IMR-90 (cell line): ENCODE measurements around the gene HNRNPAB. TPM values are rescaled to one million over a fixed set of nuclear protein-coding genes. Genes with fewer than 3 reads are reported as not detected.

Experiments used
- ATAC-seq: fragments of 200-7000 bp; cut with Tn5 transposase; 2 replicates; pipeline ENCODE4 v1.9.1; 2020; ENCODE audit warnings: low read depth, mild to moderate bottlenecking, moderate library complexity
- BruUV-seq: library from RNA; stranded (reverse); fragments of 400-500 nt; replicated peaks from 2 replicates; lab custom pipeline; 2021; lab: Mats Ljungman, UMichigan
- CTCF ChIA-PET: fragments of 300-600 bp; formaldehyde crosslinking; extraction: SDS; loops from one replicate; lab custom pipeline; 2021; ENCODE audit warnings: antibody characterized with exemption; lab: Yijun Ruan, JAX
- POLR2A ChIA-PET: fragments of 300-600 bp; sonication (Branson Sonifier 250); formaldehyde crosslinking; loops from one replicate; lab custom pipeline; 2022; ENCODE audit warnings: antibody characterized with exemption; ENCODE audit not compliant: unreplicated experiment; lab: Charles Lee
- DNase-seq: peaks from one replicate; pipeline ENCODE4 v3.0.0; 2013
- H2AFZ ChIP-seq: replicated peaks from 2 replicates; pipeline ENCODE3; 2013; ENCODE audit warnings: low read length, mild to moderate bottlenecking; ENCODE audit not compliant: poor library complexity
- H2AK5ac ChIP-seq: 2 replicates; pipeline ENCODE4 v1.6.1; 2013; ENCODE audit warnings: low read depth, low read length, inconsistent platforms
- H2AK9ac ChIP-seq: replicated peaks from 2 replicates; pipeline ENCODE3; 2013; ENCODE audit warnings: mild to moderate bottlenecking, low read depth, low read length, moderate library complexity; ENCODE audit not compliant: poor library complexity
- H2BK120ac ChIP-seq: 2 replicates; pipeline ENCODE4 v1.6.1; 2013; ENCODE audit warnings: low read depth, low read length, inconsistent platforms
- H2BK15ac ChIP-seq: 3 replicates; pipeline ENCODE4 v1.6.1; 2013; ENCODE audit warnings: low read depth, low read length, inconsistent platforms
- H2BK20ac ChIP-seq: 2 replicates; pipeline ENCODE4 v1.6.1; 2013; ENCODE audit warnings: low read depth, mild to moderate bottlenecking, inconsistent platforms, low read length, moderate library complexity
- H2BK5ac ChIP-seq: 2 replicates; pipeline ENCODE4 v1.6.1; 2013; ENCODE audit warnings: mild to moderate bottlenecking, low read depth, low read length, inconsistent platforms; ENCODE audit not compliant: poor library complexity, severe bottlenecking
- H3K14ac ChIP-seq: replicated peaks from 2 replicates; pipeline ENCODE4 v1.6.1; 2013; ENCODE audit warnings: low read depth, low read length, inconsistent platforms
- H3K18ac ChIP-seq: 2 replicates; pipeline ENCODE4 v1.6.1; 2013; ENCODE audit warnings: low read depth, low read length, control low read depth
- H3K23ac ChIP-seq: 2 replicates; pipeline ENCODE4 v1.6.1; 2013; ENCODE audit warnings: low read depth, low read length, inconsistent platforms
- H3K27ac ChIP-seq: 2 replicates; pipeline ENCODE4 v1.5.1; 2013; ENCODE audit warnings: mild to moderate bottlenecking, control low read depth, low read length; ENCODE audit not compliant: insufficient read depth
- H3K27me3 ChIP-seq: 2 replicates; pipeline ENCODE4 v1.6.1; 2013; ENCODE audit warnings: low read length; ENCODE audit not compliant: control insufficient read depth, insufficient read depth
- H3K36me3 ChIP-seq: 2 replicates; pipeline ENCODE4 v1.6.1; 2013; ENCODE audit warnings: low read length, mixed read lengths; ENCODE audit not compliant: control insufficient read depth, insufficient read depth
- H3K4ac ChIP-seq: 2 replicates; pipeline ENCODE4 v1.6.1; 2013; ENCODE audit warnings: low read depth, low read length, inconsistent platforms
- H3K4me1 ChIP-seq: 2 replicates; pipeline ENCODE4 v1.6.1; 2013; ENCODE audit warnings: low read length, mixed read lengths; ENCODE audit not compliant: control insufficient read depth, insufficient read depth
- H3K4me2 ChIP-seq: 2 replicates; pipeline ENCODE4 v1.6.1; 2013; ENCODE audit warnings: low read depth, mild to moderate bottlenecking, control low read depth, low read length, moderate library complexity
- H3K4me3 ChIP-seq: 2 replicates; pipeline ENCODE4 v1.5.1; 2013; ENCODE audit warnings: low read depth, mild to moderate bottlenecking, control low read depth, low read length, moderate library complexity; ENCODE audit not compliant: insufficient read depth
- H3K56ac ChIP-seq: 2 replicates; pipeline ENCODE4 v1.6.1; 2013; ENCODE audit warnings: low read length, inconsistent platforms; ENCODE audit not compliant: insufficient read depth; ENCODE audit errors: extremely low read depth
- H3K79me1 ChIP-seq, 2 experiments: 2 replicates each; pipeline ENCODE4 v1.6.1; 2013; ENCODE audit warnings: low read length in 2 of 2, inconsistent platforms in 1 of 2, low read depth in 1 of 2
- H3K9ac ChIP-seq: 2 replicates; pipeline ENCODE4 v1.6.1; 2013; ENCODE audit warnings: low read depth, low read length, control low read depth
- H3K9me1 ChIP-seq: 2 replicates; pipeline ENCODE4 v1.6.1; 2013; ENCODE audit warnings: low read length, inconsistent platforms; ENCODE audit not compliant: insufficient read depth
- H3K9me3 ChIP-seq: 2 replicates; pipeline ENCODE4 v1.6.1; 2013; ENCODE audit warnings: low read length; ENCODE audit not compliant: control insufficient read depth, insufficient read depth
- H4K20me1 ChIP-seq: 2 replicates; pipeline ENCODE4 v1.6.1; 2013; ENCODE audit warnings: low read length, inconsistent platforms; ENCODE audit not compliant: insufficient read depth
- H4K5ac ChIP-seq: 2 replicates; pipeline ENCODE4 v1.6.1; 2013; ENCODE audit warnings: mild to moderate bottlenecking, low read depth, low read length, control low read depth
- H4K8ac ChIP-seq, 2 experiments: 2 replicates each; pipeline ENCODE4 v1.6.1; 2013; ENCODE audit warnings: low read depth in 2 of 2, low read length in 2 of 2, control low read depth in 1 of 2, inconsistent platforms in 1 of 2
- H4K91ac ChIP-seq: 2 replicates; pipeline ENCODE4 v1.6.1; 2013; ENCODE audit warnings: low read depth, low read length, inconsistent platforms; ENCODE audit not compliant: insufficient read depth
- CEBPB ChIP-seq: IDR thresholded peaks from 2 replicates; pipeline ENCODE4 v1.6.1; 2012; ENCODE audit warnings: low read depth, low read length, improper control_type of control experiment
- MAFK ChIP-seq: IDR thresholded peaks from 2 replicates; pipeline ENCODE4 v1.6.1; 2012; ENCODE audit warnings: low read depth, low read length, improper control_type of control experiment
- WGBS, 2 experiments: methylation state at CpG; one replicate each; pipeline versions ENCODE4 v1.1.5 to v1.1.7; 2013; ENCODE audit warnings: missing lambda C conversion rate in 2 of 2; ENCODE audit not compliant: insufficient read length in 1 of 2; ENCODE audit errors: extremely low coverage in 2 of 2; 5-methylcytosine and 5-hydroxymethylcytosine counted together
- dilution Hi-C: fragments of 300-500 bp; cut with HindIII; formaldehyde crosslinking; loops from one replicate; pipeline ENCODE4 v1.14.3; 2018; ENCODE audit warnings: low sequenced_read_pairs; ENCODE audit not compliant: unreplicated experiment
- in situ Hi-C: fragments of 300-500 bp; cut with MboI; formaldehyde crosslinking; loops from 3 replicates; pipeline ENCODE4 v1.14.3; 2019; ENCODE audit warnings: low sequenced_read_pairs, inconsistent platforms, mixed read lengths
- intact Hi-C: fragments of 100-400 bp; cut with micrococcal nuclease; formaldehyde crosslinking; loops from 2 replicates; pipeline ENCODE4 v1.10.0; 2022
- polyA plus RNA-seq, 3 experiments: library from polyadenylated mRNA; depleted of rRNA; stranded (reverse); fragments of >200 nt; gene quantifications; 2 replicates each; pipeline ENCODE4 v1.2.3, GENCODE V29; 2012; ENCODE audit warnings: low replicate concordance in 1 of 3
- total RNA-seq: library from RNA; depleted of rRNA; stranded (reverse); fragments of >200 nt; gene quantifications from 2 replicates; pipeline ENCODE4 v1.2.3, GENCODE V29; 2012

Gene HNRNPAB
- total and polyA plus RNA-seq, 2 of the 4 experiments (the other 2 are of a cell fraction) = 32.1 to 128 TPM

- POLR2A ChIA-PET = no interaction called here
- no peak overlapping the region for H2BK20ac ChIP-seq
- no peak overlapping the region for H3K9ac ChIP-seq
- no peak overlapping the region for H4K8ac ChIP-seq
- no peak overlapping the region for H2BK5ac ChIP-seq
- TF ChIP-seq CEBPB (no peak), MAFK (no peak)
- H4K20me1 ChIP-seq = no peaks in the 10 kb centered on the region
- H3K9me3 ChIP-seq = no peaks in the 10 kb centered on the region
- no peak overlapping the region for H3K27ac ChIP-seq
- H2AK9ac ChIP-seq = no peak overlapping the region
- no peaks in the 10 kb centered on the region for H3K36me3 ChIP-seq
- no peak overlapping the region for H2BK120ac ChIP-seq
- no peak overlapping the region for H3K4ac ChIP-seq
- no peak for ATAC-seq
- no peak overlapping the region for H3K14ac ChIP-seq
- dilution Hi-C loops (no loop called here), in situ Hi-C loops (loop anchor here (25.0 kb wide), 1 partner anchor 225 kb away; no protein-coding TSS in a partner anchor), intact Hi-C loops (loop anchor here (10.0 kb wide), 1 partner anchor 558 kb away; the partner anchor contains the start of gene B4GALT7)
- no peak for DNase-seq
- H3K27me3 ChIP-seq = peaks cover 38% of the 10 kb centered on the region
- no peak overlapping the region for H3K4me2 ChIP-seq
- no peaks in the 10 kb centered on the region for H3K9me1 ChIP-seq
- no peak overlapping the region for H3K18ac ChIP-seq
- H2BK15ac ChIP-seq = no peak overlapping the region
- H3K23ac ChIP-seq = no peak overlapping the region
- CTCF ChIA-PET = no interaction called here
- H3K4me3 ChIP-seq = no peak overlapping the region
- WGBS, 2 experiments = 73% methylated on average over 6 of the region's 9 CpGs; no CpG with 5 or more reads in 1 of the 2 experiments
- no peaks in the 10 kb centered on the region for H3K79me1 ChIP-seq
- H3K4me1 ChIP-seq = no peaks in the 10 kb centered on the region
- no peak overlapping the region for H4K91ac ChIP-seq
- H3K56ac ChIP-seq = no peak overlapping the region
- no peak overlapping the region for H2AFZ ChIP-seq
- no peak overlapping the region for H4K5ac ChIP-seq
- no TSS peak for BruUV-seq
- H2AK5ac ChIP-seq = no peak overlapping the region
These were observed 41.9 kb upstream of the HNRNPAB start for GRCh38 chr5:178162481-178162880.
